Activated CD4-positive, CD25-positive, alpha-beta regulatory T cell (primary cell): ENCODE data around the gene ELAVL1.
A peak's percentile ranks its signal among the peaks of the same experiment; 100 is the strongest.
"Not testable (repeated sequence)": the region's sequence is repeated elsewhere in the genome, so short reads cannot be mapped to it uniquely, and the experiment has no call there.

Source experiments
- DNase-seq, 4 experiments: peaks; one replicate each; lab custom pipeline; 2025; lab: John Stamatoyannopoulos, UW

Gene ELAVL1

GRCh38 chr19:8005534-8006256, at the start of gene ELAVL1:
TSS of gene ELAVL1 (minus strand) at chr19:8005641. CDS start at chr19:7991815, 13,826 bp downstream.
- peak; percentile 75 to 90 (median 88) for DNase-seq

- no peak for DNase-seq
Observed at GRCh38 chr19:8054169-8054568, 48.7 kb upstream of the ELAVL1 start.

GRCh38 chr19:8052464-8052859, 47.0 kb upstream of the ELAVL1 start, which contains the start of gene CCL25:
TSS of gene CCL25 (plus strand) at chr19:8052760. CDS start at chr19:8053050, 290 bp downstream.
- DNase-seq, result no peak

- DNase-seq, result peak; percentile 57 to 80 (median 60)
Observed at GRCh38 chr19:8050274-8051096, 45.0 kb upstream of the ELAVL1 start.

GRCh38 chr19:8046569-8047165, 41.2 kb upstream of the ELAVL1 start:
- no peak for DNase-seq

- DNase-seq, result no peak
Observed at GRCh38 chr19:8045872-8046568, 40.6 kb upstream of the ELAVL1 start.

GRCh38 chr19:8044018-8044417, 38.6 kb upstream of the ELAVL1 start:
- no peak for DNase-seq

- DNase-seq, result no peak
Observed at GRCh38 chr19:8042900-8043299, 37.5 kb upstream of the ELAVL1 start.

GRCh38 chr19:8041531-8041931, 36.1 kb upstream of the ELAVL1 start:
- no peak for DNase-seq

- no peak for DNase-seq
Observed at GRCh38 chr19:8039231-8039630, 33.8 kb upstream of the ELAVL1 start.

GRCh38 chr19:8038815-8039214, 33.4 kb upstream of the ELAVL1 start:
- no peak for DNase-seq

- no peak for DNase-seq
Observed at GRCh38 chr19:8036434-8037099, 31.1 kb upstream of the ELAVL1 start.

- DNase-seq, result no peak
Observed at GRCh38 chr19:8034178-8034525, 28.7 kb upstream of the ELAVL1 start.

- DNase-seq, result not testable (repeated sequence)
Observed at GRCh38 chr19:8033287-8034177, 28.1 kb upstream of the ELAVL1 start.

GRCh38 chr19:8030960-8031359, 25.5 kb upstream of the ELAVL1 start:
- no peak for DNase-seq

GRCh38 chr19:8028951-8029491, 23.6 kb upstream of the ELAVL1 start:
- DNase-seq, result no peak

- DNase-seq, result no peak
Observed at GRCh38 chr19:8025316-8025715, 19.9 kb upstream of the ELAVL1 start.

- DNase-seq, result not testable (repeated sequence)
Observed at GRCh38 chr19:8024256-8024655, 18.8 kb upstream of the ELAVL1 start.

GRCh38 chr19:8023371-8023770, 17.9 kb upstream of the ELAVL1 start:
- no peak for DNase-seq

- DNase-seq, result no peak
Observed at GRCh38 chr19:8022275-8022674, 16.8 kb upstream of the ELAVL1 start.
